Measurements from ENCODE around the gene UMODL1.

Gene UMODL1

GRCh38 chr21:42093186-42093585, 22.1 kb downstream of the UMODL1 start:
- H3K4me3 ChIP-seq (ENCODE audit: low read depth, low read length): no peak overlapping the region
- DNase-seq (ENCODE audit: low read depth): no peak
- TF ChIP-seq CTCF (IDR thresholded peaks at IDR 0.05; ENCODE audit: low read depth, low read length) (no peak), MYC (IDR thresholded peaks at IDR 0.05; ENCODE audit: low read depth, low read length) (no peak), POLR2A (IDR thresholded peaks at IDR 0.05; ENCODE audit: extremely low read depth, insufficient read length) (no peak)
- TF ChIP-seq, protein P1, sequence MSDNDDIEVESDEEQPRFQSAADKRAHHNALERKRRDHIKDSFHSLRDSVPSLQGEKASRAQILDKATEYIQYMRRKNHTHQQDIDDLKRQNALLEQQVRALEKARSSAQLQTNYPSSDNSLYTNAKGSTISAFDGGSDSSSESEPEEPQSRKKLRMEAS (IDR thresholded peaks at IDR 0.05; ENCODE audit: low read depth, low read length): no peak

DNA sequence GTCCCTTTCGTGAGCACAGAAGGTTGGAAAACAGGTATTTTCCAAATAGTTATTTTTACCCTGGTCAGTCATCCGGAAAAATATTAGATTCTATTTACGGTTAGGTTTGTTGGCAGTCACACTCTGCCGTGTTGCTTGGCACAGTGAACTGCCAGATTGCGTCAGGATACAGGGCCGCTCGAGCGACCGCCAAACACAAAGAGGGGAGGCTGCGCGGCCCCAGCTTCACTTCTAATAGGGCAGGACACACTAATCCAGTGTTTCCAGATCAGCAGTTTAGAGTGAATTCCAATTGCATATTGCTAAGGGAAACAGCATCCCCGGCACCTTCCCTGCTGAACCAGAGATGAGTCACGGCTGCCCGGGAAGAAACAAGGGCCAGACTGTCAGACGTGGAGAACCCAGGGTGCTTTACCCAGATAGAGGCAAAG, 22.9 kb downstream of the UMODL1 start:
- no peak overlapping the region for H3K4me3 ChIP-seq (ENCODE audit: low read depth, low read length)
- no peak for DNase-seq (ENCODE audit: low read depth)
- TF ChIP-seq, protein P1 (IDR thresholded peaks at IDR 0.05; ENCODE audit: low read depth, low read length): no peak
- TF ChIP-seq POLR2A (IDR thresholded peaks at IDR 0.05; ENCODE audit: extremely low read depth, insufficient read length): no peak
- TF ChIP-seq CTCF (IDR thresholded peaks at IDR 0.05; ENCODE audit: low read depth, low read length): no peak
- TF ChIP-seq MYC (IDR thresholded peaks at IDR 0.05; ENCODE audit: low read depth, low read length): no peak

DNA sequence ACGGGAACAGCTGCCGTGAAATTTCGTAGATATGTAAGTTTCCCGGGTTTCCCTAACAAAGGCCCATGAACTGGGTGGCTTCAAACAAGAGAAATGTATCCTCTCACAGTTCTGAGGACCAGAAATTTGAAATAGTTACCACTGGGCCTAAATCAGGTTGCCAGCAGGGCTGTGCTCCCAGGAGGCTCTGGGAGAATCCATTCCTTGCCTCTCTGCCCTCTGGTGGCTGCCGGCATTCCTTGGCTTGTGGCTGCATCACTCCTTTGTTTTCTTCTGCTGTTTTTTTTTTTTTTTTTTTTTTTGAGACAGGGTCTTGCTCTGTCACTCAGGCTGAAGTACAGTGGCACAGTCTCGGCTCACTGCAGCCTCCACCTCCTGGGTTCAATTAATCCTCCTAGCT, 23.7 kb downstream of the UMODL1 start:
- TF ChIP-seq MYC (IDR thresholded peaks at IDR 0.05; ENCODE audit: low read depth, low read length): no peak
- TF ChIP-seq POLR2A (IDR thresholded peaks at IDR 0.05; ENCODE audit: extremely low read depth, insufficient read length): no peak
- TF ChIP-seq, protein P1 (IDR thresholded peaks at IDR 0.05; ENCODE audit: low read depth, low read length): no peak
- TF ChIP-seq CTCF (IDR thresholded peaks at IDR 0.05; ENCODE audit: low read depth, low read length): no peak
- no peak overlapping the region for H3K4me3 ChIP-seq (ENCODE audit: low read depth, low read length)
- no peak for DNase-seq (ENCODE audit: low read depth)

GRCh38 chr21:42095581-42095980, 24.5 kb downstream of the UMODL1 start:
- no peak for TF ChIP-seq MYC (IDR thresholded peaks at IDR 0.05; ENCODE audit: low read depth, low read length)
- TF ChIP-seq CTCF (IDR thresholded peaks at IDR 0.05; ENCODE audit: low read depth, low read length): no peak
- no peak for TF ChIP-seq POLR2A (IDR thresholded peaks at IDR 0.05; ENCODE audit: extremely low read depth, insufficient read length)
- TF ChIP-seq, protein P1 (IDR thresholded peaks at IDR 0.05; ENCODE audit: low read depth, low read length): no peak
- DNase-seq (ENCODE audit: low read depth): no peak

GRCh38 chr21:42096566-42096965, 25.4 kb downstream of the UMODL1 start:
- H3K4me3 ChIP-seq (ENCODE audit: low read depth, low read length): no peak overlapping the region
- no peak for DNase-seq (ENCODE audit: low read depth)
- TF ChIP-seq CTCF (IDR thresholded peaks at IDR 0.05; ENCODE audit: low read depth, low read length) (no peak), POLR2A (IDR thresholded peaks at IDR 0.05; ENCODE audit: extremely low read depth, insufficient read length) (no peak), MYC (IDR thresholded peaks at IDR 0.05; ENCODE audit: low read depth, low read length) (no peak)
- TF ChIP-seq, protein P1 (IDR thresholded peaks at IDR 0.05; ENCODE audit: low read depth, low read length): no peak

More at GRCh38 chr21:42095581-42095980, 24.5 kb downstream of the UMODL1 start:
- no peak overlapping the region for H3K4me3 ChIP-seq (ENCODE audit: low read depth, low read length)

Data from NB4 (cell line).